SK-N-SH treated with all-trans-retinoic acid at 6 μM for 48 hours (cell line): ENCODE results near the gene POFUT1.

Experiments used
- CSDC2 ChIP-seq: fragments of 250-450 bp; sonication (Bioruptor Pico); IDR thresholded peaks from 2 replicates; pipeline ENCODE4 v1.5.0; 2020; ENCODE audit warnings: mild to moderate bottlenecking, moderate library complexity
- RARB ChIP-seq: fragments of 250-450 bp; sonication (Bioruptor Pico); IDR thresholded peaks from 2 replicates; pipeline ENCODE4 v1.8.0; 2021; ENCODE audit warnings: mild to moderate bottlenecking, moderate library complexity
- TOX ChIP-seq: fragments of 250-450 bp; sonication (Bioruptor Pico); IDR thresholded peaks from 2 replicates; pipeline ENCODE4 v1.8.0; 2021; ENCODE audit warnings: mild to moderate bottlenecking, moderate library complexity, borderline replicate concordance
- ZFP30 ChIP-seq: fragments of 450-650 bp; formaldehyde crosslinking; IDR thresholded peaks from 2 replicates; pipeline ENCODE4 v1.5.0; 2022; ENCODE audit warnings: mild to moderate bottlenecking, moderate library complexity
- TF ChIP-seq, protein P1 (sequence below): fragments of 250-450 bp; sonication (Bioruptor Pico); IDR thresholded peaks from 2 replicates; pipeline ENCODE4 v1.8.0; 2020; ENCODE audit warnings: mild to moderate bottlenecking, moderate library complexity, borderline replicate concordance

DNA sequence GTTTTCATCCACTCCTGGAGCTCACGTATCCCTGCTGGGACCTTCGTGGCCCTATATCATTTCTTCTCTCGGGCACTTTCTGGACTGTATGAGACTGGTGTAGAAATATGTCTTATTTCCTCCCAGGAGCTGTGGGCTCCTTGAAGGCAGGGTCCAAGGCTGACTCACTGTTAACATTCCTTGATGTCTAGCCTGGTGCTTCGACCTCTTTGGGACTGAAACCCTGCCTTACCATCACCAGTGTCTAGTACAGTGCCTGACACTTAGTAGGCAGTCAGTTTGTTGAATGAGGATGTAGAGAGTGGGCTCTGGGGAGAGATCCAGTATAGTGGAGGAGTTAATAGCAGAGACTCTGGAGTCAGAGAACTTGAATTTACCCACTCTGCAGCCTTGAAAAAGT lies 23.6 kb downstream of the POFUT1 start:
- no peak for TF ChIP-seq ZFP30 (CRISPR knock-in tag)
- no peak for TF ChIP-seq RARB
- no peak for TF ChIP-seq TOX
- no peak for TF ChIP-seq CSDC2 (CRISPR knock-in tag)
- TF ChIP-seq, protein P1, sequence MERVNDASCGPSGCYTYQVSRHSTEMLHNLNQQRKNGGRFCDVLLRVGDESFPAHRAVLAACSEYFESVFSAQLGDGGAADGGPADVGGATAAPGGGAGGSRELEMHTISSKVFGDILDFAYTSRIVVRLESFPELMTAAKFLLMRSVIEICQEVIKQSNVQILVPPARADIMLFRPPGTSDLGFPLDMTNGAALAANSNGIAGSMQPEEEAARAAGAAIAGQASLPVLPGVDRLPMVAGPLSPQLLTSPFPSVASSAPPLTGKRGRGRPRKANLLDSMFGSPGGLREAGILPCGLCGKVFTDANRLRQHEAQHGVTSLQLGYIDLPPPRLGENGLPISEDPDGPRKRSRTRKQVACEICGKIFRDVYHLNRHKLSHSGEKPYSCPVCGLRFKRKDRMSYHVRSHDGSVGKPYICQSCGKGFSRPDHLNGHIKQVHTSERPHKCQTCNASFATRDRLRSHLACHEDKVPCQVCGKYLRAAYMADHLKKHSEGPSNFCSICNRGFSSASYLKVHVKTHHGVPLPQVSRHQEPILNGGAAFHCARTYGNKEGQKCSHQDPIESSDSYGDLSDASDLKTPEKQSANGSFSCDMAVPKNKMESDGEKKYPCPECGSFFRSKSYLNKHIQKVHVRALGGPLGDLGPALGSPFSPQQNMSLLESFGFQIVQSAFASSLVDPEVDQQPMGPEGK (CRISPR knock-in tag), result no peak
